Muscle layer of duodenum (tissue), 2 donors: ENCODE data around the gene TYW1.
A peak's percentile ranks its signal among the peaks of the same experiment; 100 is the strongest.
"Not testable (repeated sequence)": the region's sequence is repeated elsewhere in the genome, so short reads cannot be mapped to it uniquely, and the experiment has no call there.

Source experiments
- H3K27ac ChIP-seq: one replicate; pipeline ENCODE4 v1.7.0; 2013; ENCODE audit warnings: mild to moderate bottlenecking, low read length
- H3K27me3 ChIP-seq: one replicate; pipeline ENCODE4 v1.7.0; 2013; ENCODE audit warnings: low read depth, mild to moderate bottlenecking, control low read depth, low read length
- H3K36me3 ChIP-seq, 2 donors: one replicate each; pipeline ENCODE4 v1.7.0; 2013; ENCODE audit warnings: low read length in 2 of 2, control low read depth in 1 of 2, mild to moderate bottlenecking in 1 of 2; ENCODE audit not compliant: insufficient read depth in 2 of 2, control insufficient read depth in 1 of 2
- H3K4me1 ChIP-seq, 2 donors: one replicate each; pipeline ENCODE4 v1.7.0; 2013; ENCODE audit warnings: low read length in 2 of 2, mild to moderate bottlenecking in 2 of 2, control low read depth in 1 of 2, moderate library complexity in 1 of 2; ENCODE audit not compliant: insufficient read depth in 2 of 2, control insufficient read depth in 1 of 2
- H3K4me3 ChIP-seq, 2 donors: one replicate each; pipeline ENCODE4 v1.7.0; 2013; ENCODE audit warnings: low read length in 2 of 2, low read depth in 1 of 2, mild to moderate bottlenecking in 1 of 2
- H3K9me3 ChIP-seq, 2 donors: one replicate each; pipeline ENCODE4 v1.7.0; 2013; ENCODE audit warnings: low read length in 2 of 2, control low read depth in 1 of 2, mild to moderate bottlenecking in 1 of 2; ENCODE audit not compliant: control insufficient read depth in 1 of 2
- donor health status: healthy.

TYW1 gene

GRCh38 chr7:66996444-66997191 lies at the start of gene TYW1:
Gene TYW1 (plus strand): TSS chr7:66996833. CDS start chr7:66996979, 146 bp downstream.
- not testable (repeated sequence) for H3K27me3 ChIP-seq, H3K9me3 ChIP-seq
- Histone ChIP-seq H3K27ac (peak within 1 kb of the TSS; percentile 67), H3K4me3 (peak within 1 kb of the TSS; percentile 79 to 88), H3K4me1 (peaks cover 0 to 16% of the 10 kb centered on the region in 2 donors), H3K36me3 (peaks cover 5 to 14% of the 10 kb centered on the region in 2 donors)

- peaks cover 0 to 3% of the 10 kb centered on the region in 2 donors for H3K4me1 ChIP-seq
- H3K27ac ChIP-seq: no peak overlapping the region
- no peak overlapping the region for H3K4me3 ChIP-seq
- H3K9me3 ChIP-seq: no peaks in the 10 kb centered on the region
- no peaks in the 10 kb centered on the region for H3K27me3 ChIP-seq
- peaks cover 63 to 69% of the 10 kb centered on the region in 2 donors for H3K36me3 ChIP-seq
These were observed 48.0 kb upstream of the TYW1 start for GRCh38 chr7:66948480-66949109.

GRCh38 chr7:66950311-66950710 lies 46.3 kb upstream of the TYW1 start:
- H3K36me3 ChIP-seq: peaks cover 58 to 71% of the 10 kb centered on the region in 2 donors
- no peak overlapping the region for H3K27ac ChIP-seq
- no peaks in the 10 kb centered on the region for H3K9me3 ChIP-seq
- no peaks in the 10 kb centered on the region for H3K27me3 ChIP-seq
- H3K4me1 ChIP-seq: peaks cover 0 to 3% of the 10 kb centered on the region in 2 donors
- H3K4me3 ChIP-seq: no peak overlapping the region

GRCh38 chr7:66950763-66951162 lies 45.9 kb upstream of the TYW1 start:
- Histone ChIP-seq H3K9me3 (no peaks in the 10 kb centered on the region), H3K4me1 (peaks cover 0 to 3% of the 10 kb centered on the region in 2 donors), H3K4me3 (no peak overlapping the region), H3K27me3 (no peaks in the 10 kb centered on the region), H3K36me3 (peaks cover 61 to 75% of the 10 kb centered on the region in 2 donors), H3K27ac (no peak overlapping the region)

- H3K27me3 ChIP-seq: no peaks in the 10 kb centered on the region
- no peak overlapping the region for H3K4me3 ChIP-seq
- peaks cover 76% of the 10 kb centered on the region in 2 donors for H3K36me3 ChIP-seq
- H3K27ac ChIP-seq: no peak overlapping the region
- peaks cover 0 to 3% of the 10 kb centered on the region in 2 donors for H3K4me1 ChIP-seq
- no peaks in the 10 kb centered on the region for H3K9me3 ChIP-seq
These were observed 44.1 kb upstream of the TYW1 start for GRCh38 chr7:66952343-66953043.

- Histone ChIP-seq H3K9me3 (no peaks in the 10 kb centered on the region), H3K27me3 (no peaks in the 10 kb centered on the region), H3K4me1 (peaks cover 0 to 3% of the 10 kb centered on the region in 2 donors), H3K36me3 (peaks cover 77 to 78% of the 10 kb centered on the region in 2 donors), H3K4me3 (no peak overlapping the region), H3K27ac (no peak overlapping the region)
These were observed 43.6 kb upstream of the TYW1 start for GRCh38 chr7:66953044-66953427.

GRCh38 chr7:66957595-66958290 lies 38.9 kb upstream of the TYW1 start:
- Histone ChIP-seq H3K36me3 (peaks cover 55 to 57% of the 10 kb centered on the region in 2 donors), H3K27ac (no peak overlapping the region), H3K27me3 (no peaks in the 10 kb centered on the region), H3K4me1 (peaks cover 0 to 6% of the 10 kb centered on the region in 2 donors), H3K9me3 (no peaks in the 10 kb centered on the region), H3K4me3 (no peak overlapping the region)

- H3K4me3 ChIP-seq: no peak overlapping the region
- H3K27me3 ChIP-seq: no peaks in the 10 kb centered on the region
- no peak overlapping the region for H3K27ac ChIP-seq
- no peaks in the 10 kb centered on the region for H3K9me3 ChIP-seq
- peaks cover 0 to 6% of the 10 kb centered on the region in 2 donors for H3K4me1 ChIP-seq
- peaks cover 47 to 48% of the 10 kb centered on the region in 2 donors for H3K36me3 ChIP-seq
These were observed 37.9 kb upstream of the TYW1 start for GRCh38 chr7:66958538-66959350.

GRCh38 chr7:66960192-66960591 lies 36.4 kb upstream of the TYW1 start:
- H3K36me3 ChIP-seq: peaks cover 39 to 40% of the 10 kb centered on the region in 2 donors

GRCh38 chr7:66961096-66961495 lies 35.5 kb upstream of the TYW1 start:
- H3K4me3 ChIP-seq: no peak overlapping the region
- H3K27me3 ChIP-seq: no peaks in the 10 kb centered on the region
- H3K4me1 ChIP-seq: peaks cover 0 to 6% of the 10 kb centered on the region in 2 donors
- no peak overlapping the region for H3K27ac ChIP-seq
- H3K36me3 ChIP-seq: peaks cover 31 to 32% of the 10 kb centered on the region in 2 donors
- no peaks in the 10 kb centered on the region for H3K9me3 ChIP-seq

More at GRCh38 chr7:66960192-66960591, 36.4 kb upstream of the TYW1 start:
- no peak overlapping the region for H3K27ac ChIP-seq
- no peaks in the 10 kb centered on the region for H3K27me3 ChIP-seq
- H3K4me3 ChIP-seq: no peak overlapping the region
- no peaks in the 10 kb centered on the region for H3K9me3 ChIP-seq
- peaks cover 0 to 6% of the 10 kb centered on the region in 2 donors for H3K4me1 ChIP-seq
